HG03139 (cell line): ENCODE measurements around the gene OR11A1.

Source experiments
- ATAC-seq: cut with Tn5 transposase; IDR thresholded peaks from one replicate; pipeline ENCODE4 v1.9.1; 2021; ENCODE audit not compliant: unreplicated experiment

Gene OR11A1

DNA sequence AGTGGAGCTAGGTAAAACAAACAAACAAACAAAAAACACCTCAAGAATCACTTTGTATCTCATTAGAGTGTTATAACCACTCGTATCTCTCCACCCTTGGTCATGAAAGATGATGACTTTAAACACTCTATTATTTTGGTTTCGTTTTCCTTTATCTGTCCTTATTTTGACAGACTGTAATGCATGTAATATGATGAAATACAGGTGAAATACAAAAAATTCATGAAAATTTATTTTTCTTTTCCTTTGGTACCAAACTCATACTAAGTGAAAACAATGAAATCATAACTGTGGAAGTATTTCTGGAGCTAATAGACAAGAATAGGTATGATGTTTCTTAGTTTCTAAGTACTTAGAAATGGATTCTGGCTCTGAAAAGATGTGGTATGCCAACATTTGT lies 57.3 kb downstream of the OR11A1 start:
- no peak for ATAC-seq

GRCh38 chr6:29395331-29395730 lies 61.5 kb downstream of the OR11A1 start, which contains the start of gene OR12D2:
TSS of gene OR12D2 (plus strand) at chr6:29395631. CDS start at chr6:29396700, 1,069 bp downstream.
- no peak for ATAC-seq

GRCh38 chr6:29388533-29388932 lies 68.3 kb downstream of the OR11A1 start:
- ATAC-seq: no peak

- no peak for ATAC-seq
These were observed 80.9 kb downstream of the OR11A1 start for GRCh38 chr6:29376003-29376402.
